Neural cell (in vitro differentiated cells): ENCODE results near the gene ZNF490. TPM values are rescaled to one million over a fixed set of nuclear protein-coding genes. Genes with fewer than 3 reads are reported as not detected.

Experiments used
- H2AFZ ChIP-seq: fragments of 200-600, 300-800 bp; sonication (generic), shearing (Covaris generic); 2 replicates; pipeline ENCODE4 v1.6.0; 2014; ENCODE audit warnings: low read depth, mild to moderate bottlenecking, antibody characterized with exemption, low read length, moderate library complexity
- H3F3A ChIP-seq: fragments of 200-600 bp; shearing (Covaris generic); 2 replicates; pipeline ENCODE4 v1.6.1; 2016; ENCODE audit warnings: mild to moderate bottlenecking, moderate library complexity, mixed read lengths, antibody characterized with exemption, low read length; ENCODE audit not compliant: insufficient read depth, poor library complexity, severe bottlenecking
- H3K27ac ChIP-seq: fragments of 200-600, 300-800 bp; sonication (generic), shearing (Covaris generic); 2 replicates; pipeline ENCODE4 v1.5.1; 2014; ENCODE audit warnings: mild to moderate bottlenecking, low read length, moderate library complexity
- H3K27me3 ChIP-seq: fragments of 300-800, 200-600 bp; sonication (generic), shearing (Covaris generic); 2 replicates; pipeline ENCODE4 v1.6.0; 2014; ENCODE audit warnings: mild to moderate bottlenecking, low read depth, low read length, moderate library complexity; ENCODE audit not compliant: insufficient read depth
- H3K36me3 ChIP-seq: fragments of 300-800, 200-600 bp; sonication (generic), shearing (Covaris generic); 2 replicates; pipeline ENCODE4 v1.5.1; 2014; ENCODE audit warnings: mild to moderate bottlenecking, antibody characterized with exemption, low read length, moderate library complexity; ENCODE audit not compliant: insufficient read depth
- H3K4me2 ChIP-seq: fragments of 300-800, 200-600 bp; sonication (generic), shearing (Covaris generic); 2 replicates; pipeline ENCODE4 v1.6.0; 2014; ENCODE audit warnings: mild to moderate bottlenecking, low read length
- H3K4me3 ChIP-seq: fragments of 300-800, 200-600 bp; sonication (generic), shearing (Covaris generic); 2 replicates; pipeline ENCODE4 v1.5.1; 2014; ENCODE audit warnings: mild to moderate bottlenecking, low read length, moderate library complexity
- H3K79me2 ChIP-seq: fragments of 200-600 bp; shearing (Covaris generic); replicated peaks from 2 replicates; pipeline ENCODE4 v1.6.0; 2014; ENCODE audit warnings: mild to moderate bottlenecking, low read length, moderate library complexity; ENCODE audit not compliant: insufficient read depth
- H3K9ac ChIP-seq: fragments of 300-800, 200-600 bp; sonication (generic), shearing (Covaris generic); 2 replicates; pipeline ENCODE4 v1.6.1; 2016; ENCODE audit warnings: mild to moderate bottlenecking, low read length, mixed read lengths
- H3K9me2 ChIP-seq: fragments of 200-600 bp; shearing (Covaris generic); 2 replicates; pipeline ENCODE4 v1.6.1; 2016; ENCODE audit warnings: mild to moderate bottlenecking, low read length, mixed read lengths; ENCODE audit not compliant: insufficient read depth
- H3K9me3 ChIP-seq: fragments of 200-600, 300-800 bp; sonication (generic), shearing (Covaris generic); 2 replicates; pipeline ENCODE4 v1.6.1; 2016; ENCODE audit warnings: mild to moderate bottlenecking, mixed run types, low read length, moderate library complexity, mixed read lengths
- H4K20me1 ChIP-seq: fragments of 200-600 bp; shearing (Covaris generic); 2 replicates; pipeline ENCODE4 v1.6.1; 2016; ENCODE audit warnings: mild to moderate bottlenecking, mixed run types; ENCODE audit not compliant: insufficient read depth
- EP300 ChIP-seq: fragments of 450-650 bp; conservative IDR thresholded peaks from 2 replicates; pipeline ENCODE4 v1.6.1; 2014; ENCODE audit warnings: antibody characterized with exemption, mild to moderate bottlenecking, moderate library complexity; ENCODE audit not compliant: poor library complexity, severe bottlenecking
- EZH2 ChIP-seq: fragments of 200-600, 300-800 bp; shearing (Covaris generic), sonication (generic); IDR thresholded peaks from 2 replicates; pipeline ENCODE4 v1.6.1; 2014; ENCODE audit warnings: antibody characterized with exemption, low read length, borderline replicate concordance, mild to moderate bottlenecking; ENCODE audit not compliant: insufficient read depth, poor library complexity, severe bottlenecking
- MXI1 ChIP-seq: fragments of 450-650 bp; conservative IDR thresholded peaks from 2 replicates; pipeline ENCODE4 v1.6.1; 2014; ENCODE audit warnings: antibody characterized with exemption, mild to moderate bottlenecking; ENCODE audit not compliant: poor library complexity, severe bottlenecking
- POLR2AphosphoS5 ChIP-seq: IDR thresholded peaks from 2 replicates; pipeline ENCODE4 v1.6.1; 2012
- RAD21 ChIP-seq: fragments of 450-650 bp; conservative IDR thresholded peaks from 2 replicates; pipeline ENCODE4 v1.6.1; 2014; ENCODE audit warnings: antibody characterized with exemption, mild to moderate bottlenecking, moderate library complexity
- SMC3 ChIP-seq: fragments of 450-650 bp; conservative IDR thresholded peaks from 2 replicates; pipeline ENCODE4 v1.6.1; 2014; ENCODE audit warnings: antibody characterized with exemption, mild to moderate bottlenecking, moderate library complexity; ENCODE audit not compliant: poor library complexity
- TAF1 ChIP-seq: IDR thresholded peaks from 2 replicates; pipeline ENCODE4 v1.6.1; 2012; ENCODE audit warnings: low read depth
- polyA plus RNA-seq: library from polyadenylated mRNA; depleted of rRNA; stranded (reverse); fragments of >200 nt; gene quantifications from 2 replicates; pipeline ENCODE4 v1.2.3, GENCODE V29; 2014
- TF ChIP-seq, protein P1 (sequence below): fragments of 450-650 bp; IDR thresholded peaks from 2 replicates; pipeline ENCODE4 v1.5.1; 2014; ENCODE audit warnings: antibody characterized with exemption, mild to moderate bottlenecking, moderate library complexity; ENCODE audit not compliant: poor library complexity, severe bottlenecking
- TF ChIP-seq, protein P2 (sequence below): IDR thresholded peaks from 2 replicates; pipeline ENCODE4 v1.6.1; 2012; ENCODE audit warnings: borderline replicate concordance

ZNF490 gene
- polyA plus RNA-seq, 1 donor from 2014 or later: 6.1 TPM

DNA sequence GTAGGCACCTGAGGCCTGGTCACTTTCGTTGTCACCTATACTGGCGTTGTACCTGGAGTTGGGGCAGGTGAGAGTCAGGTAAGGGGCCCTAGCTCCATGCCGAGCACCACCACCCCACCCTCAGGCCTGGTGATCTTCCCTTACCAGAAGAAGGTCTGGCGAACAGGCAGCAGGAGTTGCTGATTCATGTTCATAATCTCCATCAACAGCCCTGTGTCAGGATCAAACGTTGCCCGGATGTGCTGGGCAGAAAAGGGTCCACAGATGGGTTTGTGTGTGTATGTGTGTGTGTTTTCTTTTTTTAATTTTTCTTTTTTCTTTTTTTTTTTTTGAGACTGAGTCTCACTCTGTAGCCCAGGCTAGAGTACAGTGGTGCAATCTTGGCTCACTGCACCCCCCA lies 41.6 kb upstream of the ZNF490 start:
- TF ChIP-seq EP300 (no peak), TAF1 (no peak), POLR2AphosphoS5 (no peak), MXI1 (no peak), RAD21 (no peak), SMC3 (no peak)
- TF ChIP-seq, protein P1, sequence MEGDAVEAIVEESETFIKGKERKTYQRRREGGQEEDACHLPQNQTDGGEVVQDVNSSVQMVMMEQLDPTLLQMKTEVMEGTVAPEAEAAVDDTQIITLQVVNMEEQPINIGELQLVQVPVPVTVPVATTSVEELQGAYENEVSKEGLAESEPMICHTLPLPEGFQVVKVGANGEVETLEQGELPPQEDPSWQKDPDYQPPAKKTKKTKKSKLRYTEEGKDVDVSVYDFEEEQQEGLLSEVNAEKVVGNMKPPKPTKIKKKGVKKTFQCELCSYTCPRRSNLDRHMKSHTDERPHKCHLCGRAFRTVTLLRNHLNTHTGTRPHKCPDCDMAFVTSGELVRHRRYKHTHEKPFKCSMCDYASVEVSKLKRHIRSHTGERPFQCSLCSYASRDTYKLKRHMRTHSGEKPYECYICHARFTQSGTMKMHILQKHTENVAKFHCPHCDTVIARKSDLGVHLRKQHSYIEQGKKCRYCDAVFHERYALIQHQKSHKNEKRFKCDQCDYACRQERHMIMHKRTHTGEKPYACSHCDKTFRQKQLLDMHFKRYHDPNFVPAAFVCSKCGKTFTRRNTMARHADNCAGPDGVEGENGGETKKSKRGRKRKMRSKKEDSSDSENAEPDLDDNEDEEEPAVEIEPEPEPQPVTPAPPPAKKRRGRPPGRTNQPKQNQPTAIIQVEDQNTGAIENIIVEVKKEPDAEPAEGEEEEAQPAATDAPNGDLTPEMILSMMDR: no peak
- TF ChIP-seq, protein P2, sequence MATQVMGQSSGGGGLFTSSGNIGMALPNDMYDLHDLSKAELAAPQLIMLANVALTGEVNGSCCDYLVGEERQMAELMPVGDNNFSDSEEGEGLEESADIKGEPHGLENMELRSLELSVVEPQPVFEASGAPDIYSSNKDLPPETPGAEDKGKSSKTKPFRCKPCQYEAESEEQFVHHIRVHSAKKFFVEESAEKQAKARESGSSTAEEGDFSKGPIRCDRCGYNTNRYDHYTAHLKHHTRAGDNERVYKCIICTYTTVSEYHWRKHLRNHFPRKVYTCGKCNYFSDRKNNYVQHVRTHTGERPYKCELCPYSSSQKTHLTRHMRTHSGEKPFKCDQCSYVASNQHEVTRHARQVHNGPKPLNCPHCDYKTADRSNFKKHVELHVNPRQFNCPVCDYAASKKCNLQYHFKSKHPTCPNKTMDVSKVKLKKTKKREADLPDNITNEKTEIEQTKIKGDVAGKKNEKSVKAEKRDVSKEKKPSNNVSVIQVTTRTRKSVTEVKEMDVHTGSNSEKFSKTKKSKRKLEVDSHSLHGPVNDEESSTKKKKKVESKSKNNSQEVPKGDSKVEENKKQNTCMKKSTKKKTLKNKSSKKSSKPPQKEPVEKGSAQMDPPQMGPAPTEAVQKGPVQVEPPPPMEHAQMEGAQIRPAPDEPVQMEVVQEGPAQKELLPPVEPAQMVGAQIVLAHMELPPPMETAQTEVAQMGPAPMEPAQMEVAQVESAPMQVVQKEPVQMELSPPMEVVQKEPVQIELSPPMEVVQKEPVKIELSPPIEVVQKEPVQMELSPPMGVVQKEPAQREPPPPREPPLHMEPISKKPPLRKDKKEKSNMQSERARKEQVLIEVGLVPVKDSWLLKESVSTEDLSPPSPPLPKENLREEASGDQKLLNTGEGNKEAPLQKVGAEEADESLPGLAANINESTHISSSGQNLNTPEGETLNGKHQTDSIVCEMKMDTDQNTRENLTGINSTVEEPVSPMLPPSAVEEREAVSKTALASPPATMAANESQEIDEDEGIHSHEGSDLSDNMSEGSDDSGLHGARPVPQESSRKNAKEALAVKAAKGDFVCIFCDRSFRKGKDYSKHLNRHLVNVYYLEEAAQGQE: no peak
- Histone ChIP-seq H3K9me2 (no peaks in the 10 kb centered on the region), H4K20me1 (no peaks in the 10 kb centered on the region), H3F3A (no peaks in the 10 kb centered on the region), H3K27ac (no peak overlapping the region), H3K4me3 (no peak overlapping the region), H3K36me3 (no peaks in the 10 kb centered on the region), H3K9ac (no peak overlapping the region), H3K9me3 (no peaks in the 10 kb centered on the region), H3K4me2 (no peak overlapping the region), H2AFZ (no peak overlapping the region), H3K79me2 (no peaks in the 10 kb centered on the region), H3K27me3 (no peaks in the 10 kb centered on the region)

DNA sequence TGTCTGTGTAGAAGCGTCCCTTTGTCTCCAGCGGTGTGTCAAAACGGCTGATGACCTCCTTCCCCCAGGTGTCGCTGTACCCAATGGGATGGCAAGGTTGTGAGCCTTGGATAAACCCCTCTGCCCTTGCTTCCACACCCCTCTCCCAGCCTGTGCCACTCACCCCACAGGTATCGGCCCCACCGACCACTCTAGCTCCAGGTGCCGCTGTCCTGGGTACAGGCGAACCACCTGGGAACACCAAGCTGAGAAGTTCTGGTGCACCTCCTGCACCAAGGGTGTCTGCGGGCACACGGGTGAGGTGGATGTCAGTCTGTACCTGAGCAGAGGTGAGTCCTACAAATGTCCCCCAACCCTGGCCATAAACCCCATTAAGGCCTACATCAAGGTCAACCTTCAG lies 39.3 kb upstream of the ZNF490 start:
- Histone ChIP-seq H3K9ac (no peak overlapping the region), H3K9me2 (no peaks in the 10 kb centered on the region), H3K36me3 (no peaks in the 10 kb centered on the region), H3K4me3 (no peak overlapping the region), H4K20me1 (no peaks in the 10 kb centered on the region), H3K4me2 (no peak overlapping the region), H3K9me3 (no peaks in the 10 kb centered on the region), H2AFZ (no peak overlapping the region), H3K27me3 (no peaks in the 10 kb centered on the region), H3F3A (no peaks in the 10 kb centered on the region), H3K79me2 (no peaks in the 10 kb centered on the region), H3K27ac (no peak overlapping the region)
- no peak for TF ChIP-seq MXI1
- TF ChIP-seq SMC3: no peak

DNA sequence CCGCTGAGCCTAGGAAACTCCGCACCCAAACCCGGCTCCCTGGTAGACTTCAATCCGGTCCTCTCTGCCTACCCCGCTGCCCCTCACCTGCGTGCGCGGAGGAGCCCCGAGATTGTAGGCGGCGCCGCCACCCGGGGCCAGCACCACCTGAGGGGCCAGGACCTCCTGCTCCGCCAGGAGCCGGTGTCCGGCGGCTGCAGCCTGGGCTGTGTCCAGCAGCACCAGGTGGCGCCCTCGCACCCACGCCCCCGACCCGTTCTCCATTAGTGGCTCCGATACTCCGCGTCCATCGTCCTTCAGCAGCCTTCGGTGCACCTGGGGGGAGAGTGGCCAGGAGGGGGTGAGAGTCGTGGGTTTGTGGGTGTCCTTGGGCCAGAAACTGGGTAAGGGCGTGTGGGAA lies 37.5 kb upstream of the ZNF490 start:
- Histone ChIP-seq H3K4me3 (no peak overlapping the region), H4K20me1 (no peaks in the 10 kb centered on the region), H3K9ac (no peak overlapping the region), H3K36me3 (no peaks in the 10 kb centered on the region), H3K27me3 (no peaks in the 10 kb centered on the region), H3K9me3 (no peaks in the 10 kb centered on the region), H3F3A (no peaks in the 10 kb centered on the region), H3K4me2 (no peak overlapping the region), H3K9me2 (no peaks in the 10 kb centered on the region), H2AFZ (no peak overlapping the region), H3K79me2 (no peaks in the 10 kb centered on the region), H3K27ac (no peak overlapping the region)
- TF ChIP-seq, protein P2: no peak
- TF ChIP-seq MXI1: no peak
- TF ChIP-seq TAF1: no peak
- TF ChIP-seq, protein P1: no peak
- TF ChIP-seq EP300: no peak
- no peak for TF ChIP-seq POLR2AphosphoS5
- no peak for TF ChIP-seq EZH2
- no peak for TF ChIP-seq SMC3
- TF ChIP-seq RAD21: no peak
